Breast epithelium (tissue), 3 donors: Measurements from ENCODE around the gene GULP1.

Experiments used
- CTCF ChIP-seq, 3 donors: fragments of 450-650 bp; IDR thresholded peaks; one replicate each; pipeline ENCODE4 v1.5.1; 2016 to 2017; ENCODE audit warnings: antibody characterized with exemption in 3 of 3, mild to moderate bottlenecking in 3 of 3, moderate library complexity in 3 of 3
- POLR2A ChIP-seq: fragments of 450-650 bp; IDR thresholded peaks from one replicate; pipeline ENCODE4 v1.6.1; 2016; ENCODE audit warnings: antibody characterized with exemption, mild to moderate bottlenecking, moderate library complexity
- POLR2AphosphoS5 ChIP-seq, 3 donors: sonication (generic); formaldehyde crosslinking; IDR thresholded peaks; one replicate each; pipeline ENCODE4 v1.6.1; 2017; ENCODE audit warnings: antibody characterized with exemption in 3 of 3

GRCh38 chr2:188449561-188449960, 157.9 kb downstream of the GULP1 start:
- TF ChIP-seq CTCF (IDR thresholded peaks at IDR 0.05), result no peak
- no peak for TF ChIP-seq POLR2A
- TF ChIP-seq POLR2AphosphoS5 (IDR thresholded peaks at IDR 0.05), result no peak
